H1 (cell line): Measurements from ENCODE around the gene EIF2B2. TPM values are rescaled to one million over a fixed set of nuclear protein-coding genes. Genes with fewer than 3 reads are reported as not detected.

Experiments
- CTCF ChIA-PET: fragments of 300-600 bp; sonication (Branson Sonifier 250); formaldehyde crosslinking; loops from one replicate; lab custom pipeline; 2021; ENCODE audit not compliant: partially characterized antibody; lab: Charles Lee
- POLR2A ChIA-PET: fragments of 300-600 bp; sonication (Branson Sonifier 250); formaldehyde crosslinking; loops from one replicate; lab custom pipeline; 2021; ENCODE audit warnings: inconsistent platforms; ENCODE audit not compliant: partially characterized antibody; lab: Charles Lee
- DNase-seq, 2 experiments: peaks; one replicate each; pipeline versions ENCODE4 v3.0.0 to v3.0.0-alpha.2; 2010 to 2022; ENCODE audit warnings: low spot score in 2 of 2, low read depth in 1 of 2, mixed read lengths in 1 of 2
- FAIRE-seq: peaks from 2 replicates; lab custom pipeline; 2011; peaks lifted over from hg19 to GRCh38; lab: Jason Lieb, UNC
- H2AFZ ChIP-seq: 2 replicates; pipeline ENCODE4 v1.8.1; 2012; ENCODE audit warnings: low read length, inconsistent platforms
- H2AK5ac ChIP-seq: 2 replicates; pipeline ENCODE4 v1.6.1; 2013; ENCODE audit warnings: low read depth, low read length
- H2BK120ac ChIP-seq: replicated peaks from 2 replicates; pipeline ENCODE3; 2013; ENCODE audit warnings: low read depth, low read length, inconsistent platforms
- H2BK12ac ChIP-seq: 2 replicates; pipeline ENCODE4 v1.6.1; 2013; ENCODE audit warnings: low read depth, low read length
- H2BK15ac ChIP-seq: 2 replicates; pipeline ENCODE4 v1.6.1; 2013; ENCODE audit warnings: low read length
- H2BK20ac ChIP-seq: 2 replicates; pipeline ENCODE4 v1.6.1; 2013; ENCODE audit warnings: low read length
- H2BK5ac ChIP-seq: 2 replicates; pipeline ENCODE4 v1.6.1; 2013; ENCODE audit warnings: low read depth, low read length
- H3K14ac ChIP-seq: 2 replicates; pipeline ENCODE4 v1.6.1; 2013; ENCODE audit warnings: inconsistent platforms; ENCODE audit not compliant: insufficient read length
- H3K18ac ChIP-seq: 2 replicates; pipeline ENCODE4 v1.6.1; 2013; ENCODE audit warnings: low read length; ENCODE audit errors: extremely low read depth
- H3K23ac ChIP-seq: 2 replicates; pipeline ENCODE4 v1.6.1; 2013; ENCODE audit warnings: inconsistent platforms; ENCODE audit not compliant: insufficient read length
- H3K23me2 ChIP-seq: 2 replicates; pipeline ENCODE4 v1.6.1; 2013; ENCODE audit warnings: low read depth, low read length
- H3K27ac ChIP-seq: 2 replicates; pipeline ENCODE4 v1.6.1; 2011; ENCODE audit warnings: low read depth, low read length, inconsistent platforms
- H3K27me3 ChIP-seq, 4 experiments: replicated peaks in 1 of 4; 1 replicate in 1 of 4; 2 replicates in 3 of 4; pipeline versions ENCODE4 v1.6.1 to v1.8.1; 2011 to 2013; ENCODE audit warnings: low read length in 3 of 4, mild to moderate bottlenecking in 3 of 4, inconsistent platforms in 2 of 4, mixed read lengths in 2 of 4, moderate library complexity in 1 of 4; ENCODE audit not compliant: control insufficient read depth in 3 of 4, insufficient read depth in 3 of 4; ENCODE audit errors: extremely low read depth in 1 of 4
- H3K36me3 ChIP-seq, 4 experiments: 2 replicates each; pipeline versions ENCODE4 v1.6.1 to v1.8.1; 2011 to 2013; ENCODE audit warnings: mild to moderate bottlenecking in 4 of 4, low read length in 3 of 4, moderate library complexity in 2 of 4, control low read depth in 1 of 4, inconsistent platforms in 1 of 4; ENCODE audit not compliant: insufficient read depth in 4 of 4, control insufficient read depth in 2 of 4
- H3K4ac ChIP-seq: replicated peaks from 2 replicates; pipeline ENCODE3; 2013; ENCODE audit warnings: low read length, low read depth, mixed read lengths, inconsistent platforms; ENCODE audit not compliant: insufficient read length
- H3K4me1 ChIP-seq, 4 experiments: replicated peaks in 1 of 4; 1 replicate in 1 of 4; 2 replicates in 3 of 4; pipeline versions ENCODE4 v1.6.1 to v1.8.1; 2011 to 2013; ENCODE audit warnings: low read length in 3 of 4, inconsistent platforms in 2 of 4, mixed read lengths in 1 of 4; ENCODE audit not compliant: insufficient read depth in 4 of 4, control insufficient read depth in 3 of 4
- H3K4me2 ChIP-seq, 2 experiments: 2 replicates each; pipeline versions ENCODE4 v1.6.1 to v1.8.1; 2011 to 2013; ENCODE audit warnings: low read depth in 2 of 2, low read length in 2 of 2, control low read depth in 1 of 2, inconsistent platforms in 1 of 2, mild to moderate bottlenecking in 1 of 2; ENCODE audit not compliant: insufficient read depth in 1 of 2
- H3K4me3 ChIP-seq, 4 experiments: fragments of 200-600, 300-600 bp in 1 of 4; sonication (generic), shearing (Covaris generic), sonication (Bioruptor Twin) in 1 of 4; 2 replicates each; pipeline versions ENCODE4 v1.5.1 to v1.8.1; 2011 to 2016; ENCODE audit warnings: low read length in 4 of 4, low read depth in 3 of 4, control low read depth in 2 of 4, inconsistent platforms in 2 of 4, mild to moderate bottlenecking in 2 of 4, mixed read lengths in 1 of 4, moderate library complexity in 1 of 4; ENCODE audit not compliant: insufficient read depth in 2 of 4; ENCODE audit errors: extremely low read depth in 1 of 4
- H3K56ac ChIP-seq: replicated peaks from 2 replicates; pipeline ENCODE3; 2013; ENCODE audit warnings: low read depth, mild to moderate bottlenecking, mixed read lengths, low read length, inconsistent platforms; ENCODE audit not compliant: insufficient read length
- H3K79me1 ChIP-seq: 2 replicates; pipeline ENCODE4 v1.6.1; 2013; ENCODE audit warnings: low read depth, low read length, control low read depth
- H3K79me2 ChIP-seq, 2 experiments: 2 replicates each; pipeline versions ENCODE4 v1.6.1 to v1.8.1; 2012 to 2013; ENCODE audit warnings: low read length in 2 of 2, mild to moderate bottlenecking in 2 of 2, inconsistent platforms in 1 of 2; ENCODE audit not compliant: insufficient read depth in 2 of 2, control insufficient read depth in 1 of 2
- H3K9ac ChIP-seq, 4 experiments: replicated peaks in 1 of 4; 1 replicate in 1 of 4; 2 replicates in 3 of 4; pipeline versions ENCODE4 v1.6.1 to v1.8.1; 2011 to 2013; ENCODE audit warnings: low read depth in 3 of 4, low read length in 3 of 4, control low read depth in 2 of 4, mild to moderate bottlenecking in 2 of 4, moderate library complexity in 2 of 4, inconsistent platforms in 1 of 4; ENCODE audit errors: extremely low read depth in 1 of 4
- H3K9me3 ChIP-seq, 2 experiments: 2 replicates each; pipeline versions ENCODE4 v1.6.1 to v1.8.1; 2012 to 2013; ENCODE audit warnings: mild to moderate bottlenecking in 2 of 2, moderate library complexity in 2 of 2, control low read depth in 1 of 2, inconsistent platforms in 1 of 2, low read depth in 1 of 2, low read length in 1 of 2, mixed read lengths in 1 of 2; ENCODE audit not compliant: insufficient read depth in 2 of 2
- H4K20me1 ChIP-seq, 2 experiments: replicated peaks in 1 of 2; 2 replicates each; pipeline versions ENCODE3 to v1.8.1; 2011 to 2013; ENCODE audit warnings: inconsistent platforms in 2 of 2, low read length in 2 of 2, mild to moderate bottlenecking in 1 of 2; ENCODE audit not compliant: insufficient read depth in 2 of 2, control insufficient read depth in 1 of 2
- H4K5ac ChIP-seq: 2 replicates; pipeline ENCODE4 v1.6.1; 2013; ENCODE audit warnings: low read length, low read depth, mixed read lengths, inconsistent platforms; ENCODE audit not compliant: insufficient read length
- H4K8ac ChIP-seq: 2 replicates; pipeline ENCODE4 v1.8.0; 2013; ENCODE audit warnings: mild to moderate bottlenecking, moderate library complexity, low read length, inconsistent platforms; ENCODE audit not compliant: insufficient read depth; ENCODE audit errors: extremely low read depth
- H4K91ac ChIP-seq: replicated peaks from 2 replicates; pipeline ENCODE3; 2013; ENCODE audit warnings: low read length, mixed read lengths, inconsistent platforms; ENCODE audit not compliant: insufficient read length
- ATF3 ChIP-seq: IDR thresholded peaks from 2 replicates; pipeline ENCODE4 v1.6.1; 2011; ENCODE audit warnings: low read depth, mild to moderate bottlenecking, low read length; ENCODE audit not compliant: insufficient read depth
- CTCF ChIP-seq, 3 experiments: IDR thresholded peaks; 1 replicate in 2 of 3; 2 replicates in 1 of 3; pipeline versions ENCODE4 v1.5.1 to v1.6.1; 2011; ENCODE audit warnings: low read length in 3 of 3, mild to moderate bottlenecking in 3 of 3, inconsistent platforms in 2 of 3, low read depth in 1 of 3, moderate library complexity in 1 of 3; ENCODE audit not compliant: insufficient read depth in 1 of 3; ENCODE audit errors: control extremely low read depth in 1 of 3
- GTF2F1 ChIP-seq: IDR thresholded peaks from 2 replicates; pipeline ENCODE4 v1.6.1; 2012; ENCODE audit warnings: low read depth, low read length, improper control_type of control experiment, borderline replicate concordance
- MAFK ChIP-seq: IDR thresholded peaks from 2 replicates; pipeline ENCODE4 v1.6.1; 2012; ENCODE audit warnings: low read depth, mild to moderate bottlenecking, improper control_type of control experiment, low read length
- MAX ChIP-seq: IDR thresholded peaks from 2 replicates; pipeline ENCODE4 v1.6.1; 2012; ENCODE audit warnings: inconsistent platforms
- POU5F1 ChIP-seq: IDR thresholded peaks from 2 replicates; pipeline ENCODE4 v1.6.1; 2011; ENCODE audit warnings: low read depth, mild to moderate bottlenecking, low read length, moderate library complexity
- RBBP5 ChIP-seq: IDR thresholded peaks from 2 replicates; pipeline ENCODE4 v1.7.1; 2012; ENCODE audit warnings: low read depth, mild to moderate bottlenecking, inconsistent platforms, low read length, moderate library complexity, borderline replicate concordance
- SIX5 ChIP-seq: IDR thresholded peaks from 2 replicates; pipeline ENCODE4 v1.6.1; 2011; ENCODE audit warnings: mild to moderate bottlenecking, low read depth, low read length
- TAF7 ChIP-seq: optimal IDR thresholded peaks from 2 replicates; pipeline ENCODE3; 2011; ENCODE audit warnings: low read depth, mild to moderate bottlenecking, inconsistent platforms, low read length, moderate library complexity, borderline replicate concordance
- YY1 ChIP-seq: IDR thresholded peaks from 2 replicates; pipeline ENCODE4 v1.6.1; 2011; ENCODE audit warnings: low read depth, mild to moderate bottlenecking, low read length
- WGBS, 2 experiments: shearing (Covaris generic) in 1 of 2; methylation state at CpG; one replicate each; pipeline versions ENCODE4 v1.1.6 to v1.1.7; 2013 to 2015; ENCODE audit warnings: low lambda C conversion rate in 2 of 2, mixed read lengths in 2 of 2, inconsistent platforms in 1 of 2, low coverage in 1 of 2, missing lambda C conversion rate in 1 of 2; ENCODE audit not compliant: insufficient replicate concordance in 2 of 2, insufficient coverage in 1 of 2, insufficient read length in 1 of 2; ENCODE audit errors: extremely low coverage in 1 of 2, missing lambda C conversion rate in 1 of 2; 5-methylcytosine and 5-hydroxymethylcytosine counted together
- polyA plus RNA-seq, 7 experiments: library from polyadenylated mRNA; depleted of rRNA in 3 of 7; stranded (reverse) in 5 of 7; unstranded in 2 of 7; fragments of >200 nt in 5 of 7; fragments of 200-250 nt in 2 of 7; gene quantifications; 1 replicate in 5 of 7; 2 replicates in 1 of 7; 4 replicates in 1 of 7; pipeline versions ENCODE4 v1.2.1 to v1.2.3, GENCODE V29; 2011 to 2013; ENCODE audit warnings: missing spikeins in 2 of 7, mixed read lengths in 2 of 7
- total RNA-seq: library from RNA; stranded (reverse); fragmentation: NEBNext Ultra II Directional; extraction: Animal tissue kit (Norgen Biotek cat#: 25700); gene quantifications from 2 replicates; pipeline ENCODE4 v1.2.1, GENCODE V29; 2021

EIF2B2 gene
- total and polyA plus RNA-seq, 2 of the 8 experiments (the other 6 are each of a cell fraction or from before 2014, with no cell fraction given) = 42.6 to 79.9 TPM

- Histone ChIP-seq H3K27me3 (peaks cover 0 to 8% (median 3%) of the 10 kb centered on the region in 4 experiments; a peak in 5 of 7 replicates), H3K9ac (no peak overlapping the region), H2BK15ac (no peak overlapping the region), H2BK12ac (no peak overlapping the region), H3K4me1 (peaks cover 2 to 17% (median 7%) of the 10 kb centered on the region in 4 experiments), H3K18ac (no peak overlapping the region), H3K79me1 (no peaks in the 10 kb centered on the region), H3K23me2 (peaks cover 3% of the 10 kb centered on the region; the same call in 1 of the 2 replicates), H4K8ac (peak overlapping the region; percentile 31; the same call in 1 of the 2 replicates), H3K14ac (no peak overlapping the region), H2BK5ac (no peak overlapping the region), H2BK120ac (no peak overlapping the region), H4K20me1 (no peaks in the 10 kb centered on the region), H3K4ac (no peak overlapping the region), H3K79me2 (no peaks in the 10 kb centered on the region), H2BK20ac (no peak overlapping the region), H3K36me3 (no peaks in the 10 kb centered on the region), H3K9me3 (no peaks in the 10 kb centered on the region), H3K23ac (no peak overlapping the region), H3K4me2 (no peak overlapping the region), H2AK5ac (no peak overlapping the region), H3K27ac (no peak overlapping the region), H3K56ac (no peak overlapping the region), H3K4me3 (no peak overlapping the region), H4K5ac (no peak overlapping the region), H2AFZ (no peak overlapping the region), H4K91ac (no peak overlapping the region)
- 81% methylated on average over 4 of the region's 4 CpGs; no CpG with 5 or more reads in 1 of the 2 experiments for WGBS, 2 experiments
- ChIA-PET POLR2A (interaction anchor here (0.8 to 0.9 kb wide), 2 partner anchors 13 to 23 kb away, joined by 3 read pairs; no protein-coding TSS in a partner anchor), CTCF (interaction anchor here (0.8 to 11.8 kb wide), 9 partner anchors 8 to 128 kb away, joined by 3 to 146 read pairs (median 5); no protein-coding TSS in a partner anchor)
- DNase-seq (no peak), FAIRE-seq (no peak)
- no peak for TF ChIP-seq SIX5
- no peak for TF ChIP-seq CTCF (IDR thresholded peaks at IDR 0.05; ENCODE audit: control extremely low read depth in 1 of 3, insufficient read depth in 1 of 3, low read depth in 1 of 3, low read length in 3 of 3)
- TF ChIP-seq GTF2F1 = no peak
- TF ChIP-seq YY1 = no peak
- TF ChIP-seq MAFK = no peak
- no peak for TF ChIP-seq POU5F1
- TF ChIP-seq ATF3 = no peak
- no peak for TF ChIP-seq TAF7
- TF ChIP-seq RBBP5 = no peak
- no peak for TF ChIP-seq MAX
Measured at GRCh38 chr14:74960736-74961135, 42.0 kb upstream of the EIF2B2 start.
